PC-3 (cell line): Measurements from ENCODE around the gene ATG2A.

Experiments
- CTCF ChIP-seq: fragments of 300-600 bp; sonication (generic); conservative IDR thresholded peaks from 2 replicates; pipeline ENCODE4 v1.5.1; 2017; ENCODE audit warnings: antibody characterized with exemption, low read depth, mild to moderate bottlenecking, low read length
- EZH2 ChIP-seq: fragments of 300-600 bp; sonication (generic); IDR thresholded peaks from one replicate; pipeline ENCODE4 v1.6.1; 2017; ENCODE audit warnings: antibody characterized with exemption, mild to moderate bottlenecking, low read length; ENCODE audit not compliant: unreplicated experiment
- EZH2phosphoT487 ChIP-seq: fragments of 300-600 bp; sonication (generic); IDR thresholded peaks from 2 replicates; pipeline ENCODE4 v1.6.1; 2018; ENCODE audit warnings: mild to moderate bottlenecking, antibody characterized with exemption, low read length, borderline replicate concordance

- TF ChIP-seq EZH2: no peak
- no peak for TF ChIP-seq CTCF
- no peak for TF ChIP-seq EZH2phosphoT487
Observed at GRCh38 chr11:64851831-64852351, 65.1 kb downstream of the ATG2A start.
